ENCODE results near the gene EPO. TPM values are rescaled to one million over a fixed set of nuclear protein-coding genes. Genes with fewer than 3 reads are reported as not detected.

The EPO gene
- total and polyA plus RNA-seq, 2 donors (not counting 1 experiment from before 2014, with no cell fraction given), result 0.10 TPM; not detected in 1

GRCh38 chr7:100682228-100682741 lies 38.0 kb upstream of the EPO start:
- intact Hi-C loops (cut with micrococcal nuclease), result no loop called here
- H3K9me3 ChIP-seq (ENCODE audit: control extremely low read depth in 1 of 3, control insufficient read depth in 2 of 3, insufficient read depth in 1 of 3, low read length in 2 of 3), result no peaks in the 10 kb centered on the region
- no peak overlapping the region for H2AFZ ChIP-seq (ENCODE audit: insufficient read depth, low read depth, low read length, poor library complexity, severe bottlenecking)
- H3K27me3 Mint-ChIP-seq, result no peaks in the 10 kb centered on the region
- 92% methylated on average over 22 of the region's 25 CpGs for WGBS (ENCODE audit: insufficient coverage)
- H3K36me3 ChIP-seq (replicated peaks in 1 of 2; ENCODE audit: control extremely low read depth in 1 of 2, control insufficient read depth in 1 of 2, extremely low read depth in 1 of 2, insufficient read depth in 2 of 2, low read length in 1 of 2), result peaks cover 0 to 86% of the 10 kb centered on the region in 2 experiments
- ATAC-seq (ENCODE audit: low read depth) (no peak), DNase-seq (no peak)
- H3K4me1 Mint-ChIP-seq, result peaks cover 2% of the 10 kb centered on the region
- no peak overlapping the region for H3K4me2 ChIP-seq (replicated peaks; ENCODE audit: low read depth, low read length, poor library complexity, severe bottlenecking)
- no peaks in the 10 kb centered on the region for H3K27me3 ChIP-seq (replicated peaks in 1 of 4; ENCODE audit: control extremely low read depth in 1 of 4, control insufficient read depth in 3 of 4, insufficient read depth in 4 of 4, low read length in 3 of 4)
- ChIA-PET CTCF (interaction anchor here (0.7 kb wide), 1 partner anchor 213 kb away, joined by 3 read pairs; no protein-coding TSS in a partner anchor), POLR2A (interaction anchor here (1.0 kb wide), 1 partner anchor 13 kb away, joined by 4 read pairs; no protein-coding TSS in a partner anchor)
- H3K9me3 Mint-ChIP-seq (ENCODE audit: insufficient read depth), result no peaks in the 10 kb centered on the region
- H4K20me1 ChIP-seq (ENCODE audit: control insufficient read depth, insufficient read depth, low read length, poor library complexity, severe bottlenecking), result peaks cover 72% of the 10 kb centered on the region
- peaks cover 9% of the 10 kb centered on the region for H3K79me2 ChIP-seq (ENCODE audit: control insufficient read depth, insufficient read depth, low read length)
- H3K9ac ChIP-seq (ENCODE audit: low read length), result no peak overlapping the region
- H3K27ac ChIP-seq (ENCODE audit: low read length in 2 of 2), result no peak overlapping the region
- TF ChIP-seq EZH2 (IDR thresholded peaks at IDR 0.05; ENCODE audit: borderline replicate concordance, insufficient read depth, low read depth, low read length, poor library complexity, severe bottlenecking) (no peak), CTCF (IDR thresholded peaks at IDR 0.05) (no peak)
- peaks cover 0 to 3% of the 10 kb centered on the region in 2 donors for H3K4me1 ChIP-seq (ENCODE audit: control insufficient read depth in 2 of 2, insufficient read depth in 2 of 2, low read length in 2 of 2)
- H3K4me3 ChIP-seq (ENCODE audit: control extremely low read depth in 1 of 5, extremely low read depth in 1 of 5, insufficient read depth in 1 of 5, low read depth in 2 of 5, low read length in 4 of 5), result no peak overlapping the region
- H3K27ac Mint-ChIP-seq, result peak overlapping the region; percentile 67
- H3K4me3 Mint-ChIP-seq, result no peak overlapping the region

GRCh38 chr7:100682991-100683658 lies 37.1 kb upstream of the EPO start:
- Histone ChIP-seq H3K9ac (ENCODE audit: low read length) (no peak overlapping the region), H3K79me2 (ENCODE audit: control insufficient read depth, insufficient read depth, low read length) (peaks cover 16% of the 10 kb centered on the region), H3K4me1 (ENCODE audit: control insufficient read depth in 2 of 2, insufficient read depth in 2 of 2, low read length in 2 of 2) (peaks cover 0 to 3% of the 10 kb centered on the region in 2 donors), H2AFZ (ENCODE audit: insufficient read depth, low read depth, low read length, poor library complexity, severe bottlenecking) (no peak overlapping the region), H3K9me3 (ENCODE audit: control extremely low read depth in 1 of 3, control insufficient read depth in 2 of 3, insufficient read depth in 1 of 3, low read length in 2 of 3) (no peaks in the 10 kb centered on the region), H4K20me1 (ENCODE audit: control insufficient read depth, insufficient read depth, low read length, poor library complexity, severe bottlenecking) (peaks cover 72% of the 10 kb centered on the region), H3K27ac (ENCODE audit: low read length in 2 of 2) (no peak overlapping the region), H3K4me2 (replicated peaks; ENCODE audit: low read depth, low read length, poor library complexity, severe bottlenecking) (no peak overlapping the region), H3K27me3 (replicated peaks in 1 of 4; ENCODE audit: control extremely low read depth in 1 of 4, control insufficient read depth in 3 of 4, insufficient read depth in 4 of 4, low read length in 3 of 4) (no peaks in the 10 kb centered on the region), H3K4me3 (ENCODE audit: control extremely low read depth in 1 of 5, extremely low read depth in 1 of 5, insufficient read depth in 1 of 5, low read depth in 2 of 5, low read length in 4 of 5) (no peak overlapping the region), H3K36me3 (replicated peaks in 1 of 2; ENCODE audit: control extremely low read depth in 1 of 2, control insufficient read depth in 1 of 2, extremely low read depth in 1 of 2, insufficient read depth in 2 of 2, low read length in 1 of 2) (peaks cover 0 to 85% of the 10 kb centered on the region in 2 experiments)
- Mint-ChIP-seq H3K9me3 (ENCODE audit: insufficient read depth) (no peaks in the 10 kb centered on the region), H3K27me3 (no peaks in the 10 kb centered on the region), H3K4me1 (peaks cover 2% of the 10 kb centered on the region), H3K4me3 (no peak overlapping the region), H3K27ac (no peak overlapping the region)
- 96% methylated on average over 28 of the region's 28 CpGs for WGBS (ENCODE audit: insufficient coverage)
- peak; percentile 19 for DNase-seq
- TF ChIP-seq EZH2 (IDR thresholded peaks at IDR 0.05; ENCODE audit: borderline replicate concordance, insufficient read depth, low read depth, low read length, poor library complexity, severe bottlenecking) (no peak), CTCF (IDR thresholded peaks at IDR 0.05) (no peak)
- intact Hi-C loops (cut with micrococcal nuclease), result no loop called here
- POLR2A ChIA-PET, result interaction anchor here (1.0 kb wide), 1 partner anchor 12 kb away, joined by 4 read pairs; no protein-coding TSS in a partner anchor
- no peak for ATAC-seq (ENCODE audit: low read depth)
- CTCF ChIA-PET, result interaction anchor here (0.7 to 1.4 kb wide), 2 partner anchors 10 to 213 kb away, joined by 3 to 4 read pairs; no protein-coding TSS in a partner anchor
